HG03571 (cell line): ENCODE data around the gene TMEM41A.

ENCODE experiments used
- ATAC-seq: cut with Tn5 transposase; IDR thresholded peaks from one replicate; pipeline ENCODE4 v1.9.1; 2021; ENCODE audit not compliant: unreplicated experiment

TMEM41A gene

DNA sequence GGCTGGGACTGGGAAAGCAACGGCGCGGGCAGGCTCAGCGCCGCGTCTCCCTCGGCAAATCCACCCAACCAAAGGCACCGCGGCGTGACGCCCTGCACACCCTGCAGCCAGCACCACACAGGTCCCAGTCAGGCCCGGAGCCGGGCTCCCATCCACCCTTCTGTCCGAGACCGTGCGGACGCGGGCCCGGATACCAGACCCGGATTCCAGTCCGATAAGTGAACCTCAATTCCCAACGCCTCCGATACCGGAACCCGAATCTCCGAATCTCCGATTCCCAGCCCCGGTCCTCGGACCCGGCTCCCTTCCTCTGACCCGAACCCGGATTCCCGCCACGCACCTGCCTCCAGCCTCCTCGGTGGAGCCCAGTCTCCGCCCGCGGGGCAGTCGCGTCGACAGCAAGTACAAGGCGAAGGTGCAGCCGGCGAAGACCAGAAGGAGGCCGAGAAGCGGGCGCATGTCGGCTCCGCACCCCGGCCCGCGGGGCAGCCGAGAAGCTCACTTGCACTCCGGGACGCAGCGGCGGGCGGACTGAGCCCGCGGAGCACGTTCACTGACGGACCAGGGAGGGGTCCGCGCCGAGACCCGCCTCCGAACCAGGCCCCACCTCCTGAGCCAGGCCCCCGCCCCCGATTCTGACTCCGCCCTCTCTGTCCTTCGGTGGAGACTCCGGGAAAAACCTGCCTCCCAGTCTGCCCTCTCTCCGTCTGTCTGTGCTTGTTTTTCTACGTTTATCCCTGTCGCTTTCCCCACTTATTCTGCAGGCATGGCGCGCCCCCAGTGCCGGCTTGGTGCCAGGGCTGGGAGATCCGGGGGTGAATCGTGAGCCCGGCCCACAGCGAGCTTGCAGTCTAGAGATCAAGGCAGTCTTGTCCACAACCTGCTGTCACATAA, at the start of gene TMEM41A:
TMEM41A (minus strand) TSS at position 533 of the 894 bp plus-strand sequence; CDS start at position 459, 74 bp downstream.
- peak; percentile 95 for ATAC-seq

GRCh38 chr3:185540695-185541094, 41.9 kb upstream of the TMEM41A start:
- no peak for ATAC-seq

DNA sequence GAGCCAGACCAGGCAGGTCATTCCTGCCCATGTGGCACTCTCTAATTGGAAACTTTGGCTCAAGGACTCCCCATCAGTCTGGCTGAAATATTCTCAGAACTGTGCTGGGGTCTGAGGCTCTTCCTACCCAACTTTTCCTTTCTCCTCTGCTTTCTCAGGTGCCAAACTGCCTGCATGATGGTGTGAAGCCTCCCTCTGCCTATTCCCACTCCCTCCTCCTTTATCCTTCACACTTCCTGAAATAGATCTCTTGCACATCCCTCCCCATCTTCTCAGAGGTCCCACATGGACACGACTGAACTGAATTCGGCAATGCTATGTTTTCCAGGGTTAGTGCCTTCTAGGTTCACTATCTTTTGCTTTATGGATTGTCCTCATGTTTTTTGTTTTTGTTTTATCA, 41.1 kb upstream of the TMEM41A start:
- ATAC-seq, result no peak

GRCh38 chr3:185537369-185537970, 38.6 kb upstream of the TMEM41A start:
- ATAC-seq, result peak; percentile 98

GRCh38 chr3:185534511-185534910, 35.7 kb upstream of the TMEM41A start:
- no peak for ATAC-seq

DNA sequence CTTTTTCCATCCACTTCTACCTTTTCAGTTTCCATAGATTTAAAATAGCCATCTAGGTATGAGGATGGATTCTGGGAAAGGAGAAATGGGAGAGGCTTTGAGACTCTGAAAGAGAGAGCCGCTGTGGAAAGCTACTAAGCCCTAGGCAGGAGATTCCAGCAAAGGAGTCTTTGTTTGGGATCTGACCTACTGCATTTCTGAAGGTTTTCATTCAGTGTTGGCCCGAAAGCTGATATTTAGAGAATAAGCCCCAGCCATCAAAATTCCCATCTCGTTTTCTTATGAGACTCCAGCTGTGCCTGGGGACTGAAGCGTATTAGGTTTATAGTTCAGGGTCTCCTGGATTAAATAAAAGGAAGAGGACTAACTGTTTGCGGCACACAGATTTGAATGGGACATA, 34.1 kb upstream of the TMEM41A start:
- no peak for ATAC-seq

DNA sequence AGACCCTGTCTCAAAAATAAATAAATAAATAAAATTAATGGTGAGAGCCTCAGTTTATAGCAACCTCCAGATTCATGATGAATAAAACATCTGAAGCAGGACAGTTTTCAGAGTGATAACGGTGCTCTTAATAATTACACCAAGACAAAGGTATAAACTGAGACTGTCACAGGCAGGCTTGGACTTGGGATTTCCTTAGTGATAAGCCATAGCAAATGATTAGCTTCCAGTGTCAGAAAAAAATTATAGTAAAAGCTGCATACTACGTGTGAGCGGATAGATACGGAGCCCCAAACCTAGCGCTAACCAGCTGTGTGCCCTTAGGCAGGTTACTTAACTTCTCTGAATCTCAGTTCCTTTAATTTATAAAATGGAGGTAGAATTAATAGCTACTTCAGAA, 32.0 kb upstream of the TMEM41A start:
- no peak for ATAC-seq

- ATAC-seq, result no peak
Measured at GRCh38 chr3:185528532-185528931, 29.7 kb upstream of the TMEM41A start.

GRCh38 chr3:185527364-185527763, 28.5 kb upstream of the TMEM41A start:
- no peak for ATAC-seq

- ATAC-seq, result no peak
Measured at GRCh38 chr3:185526349-185526951, 27.6 kb upstream of the TMEM41A start.

DNA sequence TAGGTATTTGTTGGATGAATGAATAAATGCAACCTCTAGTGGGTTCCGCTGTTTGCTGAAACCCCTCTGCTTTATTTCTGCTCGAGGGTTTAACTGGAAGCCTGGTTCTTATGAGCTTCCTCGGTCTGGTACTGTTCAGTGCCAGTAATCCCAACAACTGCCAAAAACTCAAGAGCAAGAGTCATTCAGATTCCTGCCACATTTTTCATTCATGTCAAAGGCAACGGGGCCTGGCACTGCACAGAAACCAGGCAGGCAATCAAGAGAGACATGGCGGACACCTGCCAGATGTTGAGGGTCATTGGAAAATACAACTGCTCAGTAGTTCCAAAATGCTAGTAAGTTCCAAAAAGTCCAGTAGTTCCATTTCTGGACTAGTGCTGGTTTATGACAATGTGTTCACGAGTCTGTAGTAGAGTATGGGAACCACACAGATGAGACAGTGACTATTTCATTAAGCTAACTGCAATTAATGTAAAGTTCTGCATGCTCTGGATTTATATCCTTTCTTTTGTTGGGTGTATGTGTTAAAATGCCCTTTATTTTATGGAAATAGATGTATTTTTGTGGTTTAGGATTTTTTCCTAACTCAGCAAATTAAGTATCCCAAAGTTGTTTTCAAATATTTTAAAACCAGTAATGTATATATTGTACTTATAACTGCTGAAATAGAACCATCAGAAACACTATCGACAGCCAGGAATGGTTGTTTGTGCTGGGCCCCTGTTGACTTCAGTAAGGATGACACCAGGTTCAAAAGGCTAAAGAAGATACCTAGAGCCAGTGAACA, 22.7 kb upstream of the TMEM41A start:
- ATAC-seq, result no peak

DNA sequence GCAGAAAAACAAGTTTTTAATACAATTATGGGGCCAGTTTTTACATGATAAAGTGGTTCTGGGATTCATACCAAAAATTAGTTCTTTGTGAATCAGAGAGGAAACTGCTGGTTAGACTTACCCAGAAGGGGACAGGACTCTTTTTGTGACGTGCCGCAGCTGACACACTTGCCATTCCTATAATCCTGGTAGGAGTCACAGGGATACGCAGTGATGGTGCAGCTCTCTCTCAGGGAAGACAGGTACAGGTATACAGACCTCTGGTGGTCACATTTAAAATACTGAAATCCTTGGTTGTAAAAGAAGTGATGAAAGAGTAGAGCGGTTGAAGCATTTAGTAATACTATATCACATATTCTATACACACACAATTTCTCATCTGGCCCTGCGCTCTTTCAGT, 20.2 kb upstream of the TMEM41A start:
- ATAC-seq, result no peak

- no peak for ATAC-seq
Measured at GRCh38 chr3:185517387-185518130, 18.7 kb upstream of the TMEM41A start.

GRCh38 chr3:185511711-185512110, 12.9 kb upstream of the TMEM41A start:
- no peak for ATAC-seq

- ATAC-seq, result no peak
Measured at GRCh38 chr3:185508335-185508991, 9.6 kb upstream of the TMEM41A start.

- no peak for ATAC-seq
Measured at GRCh38 chr3:185507883-185508282, 9.0 kb upstream of the TMEM41A start.

DNA sequence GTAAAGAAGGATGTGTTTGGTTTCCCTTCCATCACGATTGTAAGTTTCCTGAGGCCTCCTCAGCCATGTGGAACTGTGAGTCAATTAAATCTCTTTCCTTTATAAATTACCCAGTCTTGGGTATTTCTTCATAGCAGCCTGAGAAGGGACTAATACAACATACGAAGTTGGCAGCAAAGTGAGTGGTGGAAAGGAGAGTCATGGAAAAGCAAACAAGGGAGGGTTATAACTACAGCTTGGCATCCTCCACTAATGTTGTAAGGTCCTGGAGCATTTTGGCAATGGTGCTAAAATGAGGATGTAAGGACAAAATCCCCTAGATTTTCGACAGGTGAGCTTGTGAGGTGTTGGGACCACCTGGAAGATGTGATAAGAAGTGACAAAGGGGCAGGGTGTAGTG, 5.8 kb upstream of the TMEM41A start:
- no peak for ATAC-seq

DNA sequence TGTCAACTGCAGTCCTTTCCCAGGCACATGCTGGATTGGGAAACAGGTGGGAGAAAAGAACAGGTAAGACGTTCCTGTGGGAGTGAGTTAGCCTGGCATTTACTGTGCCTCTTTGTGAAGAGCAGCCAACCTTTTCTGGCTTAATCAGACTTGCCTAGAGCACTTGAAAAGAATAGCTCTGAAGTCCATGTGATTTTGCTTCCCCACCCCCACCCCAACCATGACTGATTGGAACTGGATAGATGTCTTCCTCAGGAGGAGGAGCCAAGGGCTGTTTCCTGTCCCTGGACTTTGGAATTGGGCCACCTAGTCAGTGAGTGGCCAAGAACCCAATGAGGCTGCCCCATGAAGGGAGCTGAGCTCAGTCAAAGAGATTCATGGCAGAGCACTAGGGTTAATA, 4.7 kb upstream of the TMEM41A start:
- no peak for ATAC-seq

- ATAC-seq, result no peak
Measured at GRCh38 chr3:185502987-185503386, 4.2 kb upstream of the TMEM41A start.

DNA sequence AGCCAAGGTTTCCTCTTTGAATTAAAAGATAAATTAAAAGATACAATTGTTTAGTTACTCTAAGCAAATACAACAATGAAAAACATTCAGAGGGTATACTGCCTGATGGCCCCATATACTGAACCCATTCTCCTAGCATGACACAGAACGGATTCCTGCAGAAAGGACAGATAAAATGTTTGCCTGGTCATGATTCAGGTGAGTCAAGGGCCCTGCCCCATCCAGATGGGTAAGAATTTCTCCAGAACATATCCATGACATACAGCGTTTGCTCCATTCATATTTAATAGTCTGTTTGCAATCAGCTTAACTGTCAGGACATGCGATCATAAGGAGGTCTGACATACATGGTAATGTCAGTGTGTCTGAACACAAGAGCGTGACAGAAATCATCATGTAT, 8.6 kb downstream of the TMEM41A start:
- no peak for ATAC-seq
